GM19043 (cell line): ENCODE measurements around the gene LRRC3B.
"Not testable (repeated sequence)": the region's sequence is repeated elsewhere in the genome, so short reads cannot be mapped to it uniquely, and the experiment has no call there.

Source experiments
- ATAC-seq: cut with Tn5 transposase; IDR thresholded peaks from one replicate; pipeline ENCODE4 v1.9.1; 2021; ENCODE audit warnings: low read depth; ENCODE audit not compliant: unreplicated experiment

LRRC3B gene, protein sequence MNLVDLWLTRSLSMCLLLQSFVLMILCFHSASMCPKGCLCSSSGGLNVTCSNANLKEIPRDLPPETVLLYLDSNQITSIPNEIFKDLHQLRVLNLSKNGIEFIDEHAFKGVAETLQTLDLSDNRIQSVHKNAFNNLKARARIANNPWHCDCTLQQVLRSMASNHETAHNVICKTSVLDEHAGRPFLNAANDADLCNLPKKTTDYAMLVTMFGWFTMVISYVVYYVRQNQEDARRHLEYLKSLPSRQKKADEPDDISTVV

DNA sequence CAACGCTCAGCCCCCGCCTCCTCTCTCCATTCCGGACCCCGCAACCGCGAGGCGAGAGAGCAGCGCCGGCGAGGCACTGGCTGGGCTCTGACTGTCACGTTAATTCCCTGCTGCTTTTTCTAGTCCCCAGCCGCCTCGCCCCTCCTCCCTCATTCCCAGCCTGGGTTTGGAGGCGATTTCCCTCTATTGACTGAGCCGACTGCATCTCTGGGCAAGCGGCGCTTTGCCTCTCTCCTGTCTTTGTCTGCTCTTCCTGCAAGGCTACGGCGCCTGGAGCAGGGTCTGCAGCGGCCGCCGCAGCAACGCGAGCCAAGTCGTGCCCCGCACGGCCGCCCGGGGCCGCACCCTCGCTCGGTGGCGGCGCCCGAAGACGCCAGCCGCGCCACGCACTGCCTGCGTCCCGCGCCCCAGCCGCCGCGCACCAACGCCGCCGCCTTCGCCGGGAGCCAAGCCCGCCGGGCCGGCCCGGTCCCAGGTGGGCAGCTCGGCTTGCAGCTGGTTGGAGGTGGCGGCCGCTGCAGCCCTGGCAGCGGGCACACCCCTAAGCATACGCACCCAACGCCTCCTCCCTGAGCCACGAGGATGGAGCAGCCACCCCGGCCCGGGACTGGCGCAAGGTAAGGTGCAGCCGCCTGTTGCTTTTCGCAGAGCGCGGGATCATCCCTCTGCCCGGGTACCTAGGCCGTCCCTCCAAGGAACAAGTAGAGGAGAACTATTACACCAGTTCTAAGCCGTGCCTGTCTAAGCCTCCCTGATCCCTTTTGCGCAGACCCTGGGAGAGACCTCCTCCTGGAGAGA is at the start of gene LRRC3B:
TSS of gene LRRC3B (plus strand) at position 152 of the 798 bp plus-strand sequence. CDS start 86,901 bp downstream, outside the sequence.
- no peak for ATAC-seq

DNA sequence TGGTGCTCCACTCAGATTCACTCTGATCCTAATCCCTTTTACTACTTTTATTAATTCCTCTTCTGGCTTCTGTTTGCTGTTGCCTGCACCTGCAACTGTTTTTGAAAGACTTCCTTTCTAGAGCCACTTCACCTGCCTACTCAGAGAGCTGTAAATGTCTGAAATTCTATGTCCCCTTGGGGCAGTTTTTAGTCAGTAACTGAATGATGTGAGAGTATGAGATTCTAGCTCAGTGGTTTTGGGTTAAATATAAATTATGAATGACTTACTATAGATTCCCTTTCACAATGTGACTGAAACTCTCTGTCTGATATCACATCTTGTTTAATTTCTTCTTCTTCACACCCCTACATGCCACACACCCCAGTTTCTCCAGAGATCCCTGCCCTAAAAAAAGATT is 47.8 kb upstream of the LRRC3B start:
- no peak for ATAC-seq

DNA sequence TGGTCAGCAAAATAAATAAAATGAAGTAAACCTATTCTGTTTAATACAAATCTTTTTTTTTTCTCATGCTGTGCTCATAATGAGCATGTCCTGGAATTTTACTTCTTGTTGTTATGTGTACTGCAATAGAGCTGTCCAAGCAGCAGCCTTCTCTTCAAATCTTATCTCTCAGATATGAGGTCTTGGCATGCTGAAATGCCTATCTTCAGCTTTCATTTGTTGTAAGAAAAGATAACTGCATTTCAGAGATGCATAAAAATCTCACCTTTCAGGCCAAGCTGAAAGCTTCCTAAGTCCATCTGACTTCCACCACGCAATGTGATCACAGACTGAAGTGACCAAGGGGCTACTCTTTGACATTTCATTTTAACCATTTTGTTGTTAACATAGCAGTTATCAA is 43.5 kb upstream of the LRRC3B start:
- no peak for ATAC-seq

DNA sequence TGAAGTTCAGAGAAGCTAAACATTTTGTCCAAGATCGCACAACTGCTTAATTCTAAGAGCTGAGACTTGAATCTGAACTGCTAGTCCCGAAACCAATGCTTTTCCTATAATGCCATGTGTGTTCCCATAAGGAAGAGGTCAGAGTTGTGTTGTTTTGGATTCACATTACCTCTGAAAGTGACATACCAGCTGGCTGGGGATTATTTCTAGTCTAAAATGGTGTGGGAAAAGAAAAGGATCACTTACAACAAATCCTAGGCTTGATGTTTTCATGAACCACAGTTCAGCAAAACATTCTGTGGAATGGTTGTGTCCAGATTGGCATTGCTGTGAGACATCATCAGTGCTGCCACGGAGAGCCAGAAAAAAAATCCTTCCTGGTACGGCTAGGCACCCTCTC is 35.0 kb upstream of the LRRC3B start:
- ATAC-seq = no peak

DNA sequence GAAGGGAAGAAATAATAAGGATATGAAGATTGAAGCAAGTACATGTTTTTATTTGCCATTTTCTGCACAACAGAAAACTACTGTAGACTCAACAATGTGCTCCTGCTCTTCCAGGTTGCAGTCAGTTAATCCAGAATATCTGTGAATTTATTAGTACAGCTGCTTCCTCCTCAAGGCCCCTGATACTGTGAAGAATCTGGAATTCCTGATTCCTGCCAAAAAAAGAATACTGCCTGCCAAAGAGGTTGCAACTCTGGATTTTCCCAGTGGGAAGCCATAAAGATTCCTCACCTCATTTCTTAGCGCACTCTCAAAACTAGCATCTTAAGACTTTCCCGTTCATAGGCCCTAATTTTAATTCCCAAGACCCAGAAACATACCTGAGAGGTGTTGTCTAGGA is 33.6 kb upstream of the LRRC3B start:
- no peak for ATAC-seq

DNA sequence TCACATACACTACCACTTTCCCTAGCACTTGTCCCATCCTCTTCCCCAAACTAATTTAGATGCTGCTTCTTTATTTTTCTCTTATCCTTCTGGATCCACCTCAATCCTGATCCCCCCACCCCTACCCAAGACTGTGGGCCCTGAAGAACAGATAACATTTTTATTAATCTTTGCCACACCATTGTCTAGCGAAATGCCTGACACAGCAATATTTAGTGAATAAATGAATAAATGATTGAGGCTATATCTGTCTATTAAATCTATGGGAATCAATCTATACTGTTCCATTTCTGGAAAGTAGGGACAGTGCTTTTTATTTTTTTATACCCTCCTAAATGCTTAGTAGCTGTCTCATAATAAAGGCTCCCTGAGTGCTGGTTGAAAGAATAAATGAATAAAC is 32.9 kb upstream of the LRRC3B start:
- ATAC-seq = no peak

DNA sequence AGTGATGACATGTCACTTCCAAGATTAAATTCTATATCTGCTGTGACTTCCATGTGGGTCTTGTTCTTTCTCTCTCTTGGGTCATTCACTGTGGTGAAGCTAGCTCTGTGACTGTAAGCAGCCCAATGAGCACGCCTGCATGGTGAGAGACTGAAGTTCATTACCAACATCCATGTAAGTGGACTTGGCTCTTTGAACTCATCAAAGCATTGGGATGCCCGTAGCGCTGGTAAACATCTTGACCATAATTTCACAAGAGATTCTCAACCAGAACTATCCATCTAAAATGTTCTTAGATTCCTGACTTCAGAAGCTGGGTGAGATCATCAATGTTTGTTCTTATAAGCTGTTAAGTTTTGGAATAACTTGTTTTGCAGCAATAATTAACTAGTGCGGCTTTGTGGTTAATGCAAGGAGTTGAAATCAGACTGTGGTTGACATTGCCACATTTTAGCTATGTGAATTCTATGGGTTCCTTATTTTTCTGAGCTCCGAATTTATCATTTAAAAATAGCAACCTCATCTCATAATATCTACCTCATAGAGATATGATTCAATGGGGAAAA is 31.6 kb upstream of the LRRC3B start:
- ATAC-seq = no peak

DNA sequence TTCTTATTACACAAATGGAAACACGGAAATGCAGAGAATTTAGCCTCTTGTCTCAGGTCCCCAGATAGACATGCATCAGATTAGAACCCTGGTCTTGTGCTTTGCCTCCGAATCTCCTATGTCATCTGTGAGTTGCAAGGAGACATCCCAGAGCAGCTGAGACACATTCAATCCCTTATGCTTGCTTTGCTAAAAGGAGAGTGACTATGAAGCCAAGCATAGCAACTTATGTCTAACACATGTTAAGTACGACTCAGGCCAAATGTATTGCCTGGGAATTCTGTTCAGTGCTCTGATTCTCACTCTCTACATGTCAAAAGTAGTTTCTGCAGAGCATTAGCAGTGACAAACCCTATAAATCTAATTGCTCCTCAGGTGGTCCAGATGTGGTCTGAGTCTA is 30.6 kb upstream of the LRRC3B start:
- ATAC-seq = no peak

DNA sequence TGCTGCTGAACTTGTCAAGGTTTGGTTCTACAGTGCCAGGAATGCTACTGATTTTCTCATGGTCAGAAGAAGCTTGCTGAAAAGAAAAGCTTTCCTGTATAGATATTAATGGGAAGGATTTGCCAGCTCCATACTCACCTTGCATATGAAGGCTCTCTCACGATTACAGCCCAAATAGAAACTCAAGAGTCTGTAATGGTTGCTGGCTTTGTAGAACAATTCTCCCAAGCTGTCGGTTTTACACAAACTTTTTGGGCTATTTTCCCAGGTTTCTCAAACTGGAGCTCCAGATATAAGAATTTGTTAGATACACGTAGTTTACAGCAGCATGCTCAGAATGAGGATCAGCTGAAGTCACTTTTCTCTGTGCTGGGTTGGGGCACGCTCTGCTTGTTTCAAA is 30.1 kb upstream of the LRRC3B start:
- no peak for ATAC-seq

DNA sequence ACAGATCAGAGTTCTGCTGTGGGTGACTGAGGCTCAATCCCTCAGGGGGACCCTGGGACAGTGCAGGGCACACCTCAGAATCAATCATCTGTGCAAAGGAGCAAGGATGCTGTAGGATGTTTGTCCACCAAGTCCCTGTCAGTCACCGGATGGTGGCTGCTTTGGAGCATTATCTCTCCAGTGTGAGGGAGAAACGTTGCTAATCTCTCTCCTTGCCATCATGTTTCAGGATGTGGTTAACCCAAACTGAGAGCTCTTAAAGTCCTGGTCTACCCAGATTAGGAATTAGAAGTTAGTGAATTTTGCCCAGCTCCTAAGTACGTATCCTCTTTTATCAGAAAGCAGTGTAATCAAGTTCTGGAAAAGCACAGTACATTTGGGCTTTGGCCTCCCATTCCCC is 26.2 kb upstream of the LRRC3B start:
- ATAC-seq = no peak

DNA sequence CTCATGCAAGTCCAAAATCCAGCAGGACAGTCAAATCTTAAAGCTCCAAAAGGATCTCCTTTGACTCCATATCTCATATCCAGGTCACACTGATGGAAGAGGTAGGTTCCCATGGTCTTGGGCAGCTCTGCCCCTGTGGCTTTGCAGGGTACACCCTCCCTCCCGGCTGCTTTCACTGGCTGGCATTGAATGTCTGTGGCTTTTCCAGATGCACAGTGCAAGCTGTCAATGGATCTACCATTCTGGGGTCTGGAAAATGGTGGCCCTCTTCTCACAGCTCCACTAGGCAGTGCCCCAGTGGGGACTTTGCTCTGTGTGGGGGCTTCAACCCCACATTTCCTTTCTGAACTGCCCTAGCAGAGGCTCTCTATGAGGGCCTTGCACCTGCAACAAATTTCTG is 19.3 kb upstream of the LRRC3B start:
- not testable (repeated sequence) for ATAC-seq

DNA sequence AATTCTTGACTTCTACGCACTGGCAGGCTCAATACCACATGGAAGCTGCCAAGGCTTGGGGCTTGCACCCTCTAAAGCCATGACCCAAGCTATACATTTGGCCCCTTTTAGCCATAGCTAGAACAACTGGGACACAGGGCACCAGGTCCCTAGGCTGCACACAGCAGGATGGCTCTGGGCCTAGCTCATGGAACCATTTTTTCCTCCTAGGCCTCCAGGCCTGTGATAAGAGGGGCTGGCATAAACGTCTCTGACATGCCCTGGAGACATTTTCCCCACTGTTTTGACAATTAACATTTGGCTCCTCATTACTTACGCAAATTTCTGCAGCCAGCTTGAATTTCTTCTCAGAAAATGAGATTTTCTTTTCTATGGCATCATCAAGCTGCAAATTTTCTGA is 18.8 kb upstream of the LRRC3B start:
- ATAC-seq = not testable (repeated sequence)

DNA sequence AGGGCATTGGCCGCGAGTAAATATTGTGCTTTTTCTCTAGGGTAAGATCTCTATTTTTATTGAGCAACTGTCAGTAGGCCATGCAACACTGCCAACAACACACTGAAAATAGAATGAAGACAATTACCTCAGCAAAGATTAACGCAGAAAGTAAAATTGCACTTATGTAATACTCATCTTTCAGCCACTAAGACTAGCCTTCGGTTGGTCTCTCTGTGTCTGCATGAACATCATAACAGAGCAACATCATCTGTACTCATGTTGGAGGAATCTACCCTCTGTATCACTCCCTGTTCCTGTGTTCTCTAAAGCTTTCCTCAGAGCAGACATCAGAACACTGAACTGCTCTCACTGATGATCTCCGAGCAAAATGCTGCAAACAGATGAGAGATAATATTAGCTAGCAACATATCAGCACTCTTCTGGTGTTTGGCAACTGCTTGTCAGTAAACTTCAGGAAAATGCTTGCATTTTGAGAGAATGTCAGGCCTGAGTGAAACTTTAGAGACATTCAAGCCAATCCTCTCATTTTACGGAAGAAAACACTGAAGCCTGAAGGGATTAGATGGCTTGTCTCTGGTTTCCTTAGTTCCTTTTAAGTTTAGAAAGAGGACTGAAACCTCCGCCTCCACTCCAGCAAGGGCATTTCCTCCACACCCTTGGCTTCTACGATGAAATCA is 8.4 kb upstream of the LRRC3B start:
- ATAC-seq = no peak

DNA sequence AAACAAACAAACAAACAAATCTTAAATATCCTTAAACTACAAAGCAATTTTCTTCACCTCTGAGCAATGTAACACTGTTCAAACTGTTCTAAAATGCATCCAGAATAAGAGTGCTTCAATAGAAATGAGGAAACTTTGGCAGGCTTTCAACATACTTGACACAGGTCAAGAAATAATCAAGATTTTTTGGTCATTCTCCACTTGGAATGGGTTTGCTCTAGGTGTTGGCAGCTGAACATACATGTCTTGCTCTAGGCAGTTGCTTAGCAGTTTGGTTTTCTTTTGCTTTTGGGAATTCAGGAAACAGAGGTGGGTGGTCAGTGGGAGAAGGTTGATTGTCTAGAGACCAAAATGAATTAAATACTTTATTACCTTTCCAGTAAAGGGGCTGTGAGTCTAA is 1.4 kb upstream of the LRRC3B start:
- ATAC-seq = no peak

DNA sequence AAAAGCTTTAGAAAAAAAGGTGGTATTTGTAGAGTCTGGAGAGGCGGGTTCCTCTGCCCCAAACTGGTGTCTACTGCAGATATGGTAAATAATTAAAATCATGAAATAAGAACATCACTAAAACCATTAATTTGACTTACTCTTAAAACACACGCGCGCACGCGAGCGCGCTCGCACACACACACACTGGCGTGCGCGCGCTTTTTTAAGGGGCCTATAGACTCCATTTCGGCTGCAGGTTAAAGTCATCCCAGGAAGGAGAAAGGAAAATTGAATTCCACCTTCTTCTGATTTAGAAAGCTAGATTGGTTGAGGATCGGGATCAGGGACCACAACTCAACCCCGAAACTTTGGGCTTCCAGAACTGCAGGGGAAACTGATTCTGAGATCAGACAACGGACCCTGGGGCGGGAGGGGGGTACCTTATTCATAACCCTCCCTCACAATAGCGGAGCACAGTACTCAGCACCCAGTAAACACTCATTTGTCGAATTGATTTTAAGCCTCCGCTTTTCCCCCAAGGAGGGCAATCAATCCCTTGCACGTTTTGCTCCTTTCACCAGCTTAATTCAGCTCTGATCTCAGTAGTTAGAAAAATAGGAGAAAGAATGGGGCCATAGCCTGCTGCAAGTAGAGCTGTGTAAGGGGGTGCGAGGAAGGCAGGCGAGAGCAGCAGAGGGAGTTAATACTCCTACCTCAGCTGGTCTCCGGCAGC is 509 bp upstream of the LRRC3B start:
- ATAC-seq = no peak

DNA sequence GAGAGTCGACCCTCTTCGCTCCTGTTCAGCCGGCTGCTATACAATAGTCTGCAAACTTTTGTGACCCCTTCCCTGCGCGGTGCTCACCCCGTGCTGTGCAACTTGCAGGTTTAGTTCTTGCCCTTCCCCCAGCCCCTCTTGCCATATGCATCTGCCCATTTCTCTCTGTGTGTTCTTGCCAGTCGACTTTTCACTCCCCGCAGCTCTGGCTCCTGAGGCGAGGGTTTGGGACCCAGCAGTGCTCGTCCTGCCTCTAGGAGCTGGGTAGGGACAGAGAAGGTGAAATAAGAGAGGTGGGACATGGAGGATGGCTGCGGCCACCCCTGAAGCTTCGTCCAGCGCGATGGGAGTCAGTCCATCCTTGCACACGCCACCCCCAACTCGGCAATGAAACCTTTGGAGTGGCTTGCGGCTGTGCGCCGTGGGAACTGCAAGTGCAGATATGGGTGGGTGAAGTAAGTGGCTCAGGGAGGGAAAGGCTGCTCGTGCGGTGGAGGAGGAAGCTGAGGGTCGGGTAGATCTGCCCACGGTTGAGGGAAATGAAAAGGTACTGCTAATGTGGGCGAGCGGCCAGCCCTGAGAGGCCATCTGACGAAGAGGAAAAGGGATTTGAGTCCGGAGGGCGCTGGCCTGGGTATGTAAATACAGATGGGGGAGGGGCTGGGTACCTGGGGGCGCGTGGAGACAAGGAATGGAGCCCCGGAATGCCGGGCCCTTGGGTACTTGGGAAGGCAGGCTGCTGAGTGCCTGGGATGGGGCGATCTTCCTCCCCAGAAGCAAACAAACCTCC is 1.0 kb downstream of the LRRC3B start:
- ATAC-seq = no peak

DNA sequence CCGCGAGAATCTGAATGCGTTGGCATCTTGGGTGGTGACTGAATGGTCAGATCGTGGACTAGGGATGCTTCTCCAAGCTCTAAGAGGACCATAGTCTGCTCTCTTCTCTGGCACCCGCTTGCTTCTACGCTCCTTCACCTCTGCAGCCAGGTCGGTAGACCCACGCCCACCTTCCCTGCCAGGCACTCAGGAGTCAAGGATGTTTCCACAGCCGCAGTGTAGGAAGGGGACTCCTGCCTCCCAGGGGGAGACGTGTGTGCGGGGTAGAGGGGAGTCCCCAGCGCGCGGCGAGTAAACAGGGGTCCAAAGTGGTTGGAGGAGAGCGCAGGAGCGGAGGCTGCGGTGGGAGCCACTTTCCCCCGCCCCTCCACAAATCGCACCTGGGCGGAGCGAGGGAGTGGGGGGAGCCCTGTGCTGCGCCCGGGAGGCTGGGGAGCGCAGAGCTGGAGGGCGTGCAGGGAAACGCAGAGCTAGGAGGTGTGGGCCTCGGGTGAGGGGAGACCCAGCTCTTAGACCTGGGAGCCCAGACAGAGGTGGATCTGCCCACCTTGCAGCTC is 1.7 kb downstream of the LRRC3B start:
- ATAC-seq = no peak

DNA sequence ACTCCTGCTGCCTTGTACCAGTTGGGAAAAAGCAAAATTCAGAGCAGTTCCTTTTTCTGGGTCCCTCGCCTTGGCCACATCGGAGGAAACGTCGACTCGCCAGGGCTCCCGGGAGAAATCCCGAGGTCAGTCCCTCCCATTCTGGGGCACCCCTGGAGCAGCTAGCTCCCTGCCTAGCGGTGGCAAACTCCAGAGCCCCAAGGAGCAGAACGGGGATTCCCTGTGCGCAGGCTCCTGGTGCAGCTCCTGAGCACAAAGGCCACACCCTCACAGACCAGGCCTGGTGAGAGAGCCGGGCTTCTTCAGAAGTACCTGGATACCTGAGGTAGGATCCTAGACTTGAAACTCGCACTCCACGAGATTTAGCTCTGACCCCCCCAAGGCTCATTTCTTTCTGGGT is 2.6 kb downstream of the LRRC3B start:
- ATAC-seq = no peak

DNA sequence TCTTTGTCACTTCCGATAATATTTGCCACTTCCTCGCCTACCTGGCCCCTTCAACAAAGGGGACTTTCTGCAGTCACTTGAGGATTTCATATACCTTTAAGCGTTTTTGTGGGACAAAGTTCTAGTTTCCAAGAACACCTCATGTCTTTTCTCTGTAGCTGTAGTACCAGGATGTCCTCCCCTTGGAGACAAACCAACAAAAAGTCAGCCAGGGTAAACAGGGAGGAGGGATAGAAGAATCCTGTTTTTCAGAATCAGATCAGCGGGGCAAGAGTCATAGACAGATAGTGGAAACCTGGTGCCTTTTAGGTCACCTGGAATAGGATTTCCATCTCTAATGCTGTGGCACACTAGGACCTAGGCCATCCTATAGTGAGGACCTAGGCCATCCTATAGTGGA is 4.5 kb downstream of the LRRC3B start:
- ATAC-seq = no peak

DNA sequence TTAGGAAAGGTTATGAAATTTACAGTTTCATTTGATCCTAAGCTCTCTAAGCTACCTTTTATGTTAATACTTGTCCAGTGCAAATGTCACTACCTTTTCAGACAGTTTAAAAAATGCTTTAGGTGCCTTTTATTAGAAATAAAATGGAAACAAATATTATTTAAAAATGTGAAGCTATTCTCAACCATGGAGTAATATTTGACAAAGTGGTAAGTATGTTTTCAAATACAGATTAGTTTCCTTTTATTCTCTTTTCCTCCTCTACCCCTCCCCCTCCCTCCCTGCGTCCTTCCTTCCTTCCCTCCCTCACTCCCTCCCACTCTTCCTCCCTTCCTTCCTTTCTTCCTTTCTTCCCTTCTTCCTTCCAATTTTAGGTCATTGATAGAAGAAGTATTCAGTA is 6.3 kb downstream of the LRRC3B start:
- no peak for ATAC-seq
